ENCODE measurements around the gene COPB1.

Gene COPB1, protein sequence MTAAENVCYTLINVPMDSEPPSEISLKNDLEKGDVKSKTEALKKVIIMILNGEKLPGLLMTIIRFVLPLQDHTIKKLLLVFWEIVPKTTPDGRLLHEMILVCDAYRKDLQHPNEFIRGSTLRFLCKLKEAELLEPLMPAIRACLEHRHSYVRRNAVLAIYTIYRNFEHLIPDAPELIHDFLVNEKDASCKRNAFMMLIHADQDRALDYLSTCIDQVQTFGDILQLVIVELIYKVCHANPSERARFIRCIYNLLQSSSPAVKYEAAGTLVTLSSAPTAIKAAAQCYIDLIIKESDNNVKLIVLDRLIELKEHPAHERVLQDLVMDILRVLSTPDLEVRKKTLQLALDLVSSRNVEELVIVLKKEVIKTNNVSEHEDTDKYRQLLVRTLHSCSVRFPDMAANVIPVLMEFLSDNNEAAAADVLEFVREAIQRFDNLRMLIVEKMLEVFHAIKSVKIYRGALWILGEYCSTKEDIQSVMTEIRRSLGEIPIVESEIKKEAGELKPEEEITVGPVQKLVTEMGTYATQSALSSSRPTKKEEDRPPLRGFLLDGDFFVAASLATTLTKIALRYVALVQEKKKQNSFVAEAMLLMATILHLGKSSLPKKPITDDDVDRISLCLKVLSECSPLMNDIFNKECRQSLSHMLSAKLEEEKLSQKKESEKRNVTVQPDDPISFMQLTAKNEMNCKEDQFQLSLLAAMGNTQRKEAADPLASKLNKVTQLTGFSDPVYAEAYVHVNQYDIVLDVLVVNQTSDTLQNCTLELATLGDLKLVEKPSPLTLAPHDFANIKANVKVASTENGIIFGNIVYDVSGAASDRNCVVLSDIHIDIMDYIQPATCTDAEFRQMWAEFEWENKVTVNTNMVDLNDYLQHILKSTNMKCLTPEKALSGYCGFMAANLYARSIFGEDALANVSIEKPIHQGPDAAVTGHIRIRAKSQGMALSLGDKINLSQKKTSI

DNA sequence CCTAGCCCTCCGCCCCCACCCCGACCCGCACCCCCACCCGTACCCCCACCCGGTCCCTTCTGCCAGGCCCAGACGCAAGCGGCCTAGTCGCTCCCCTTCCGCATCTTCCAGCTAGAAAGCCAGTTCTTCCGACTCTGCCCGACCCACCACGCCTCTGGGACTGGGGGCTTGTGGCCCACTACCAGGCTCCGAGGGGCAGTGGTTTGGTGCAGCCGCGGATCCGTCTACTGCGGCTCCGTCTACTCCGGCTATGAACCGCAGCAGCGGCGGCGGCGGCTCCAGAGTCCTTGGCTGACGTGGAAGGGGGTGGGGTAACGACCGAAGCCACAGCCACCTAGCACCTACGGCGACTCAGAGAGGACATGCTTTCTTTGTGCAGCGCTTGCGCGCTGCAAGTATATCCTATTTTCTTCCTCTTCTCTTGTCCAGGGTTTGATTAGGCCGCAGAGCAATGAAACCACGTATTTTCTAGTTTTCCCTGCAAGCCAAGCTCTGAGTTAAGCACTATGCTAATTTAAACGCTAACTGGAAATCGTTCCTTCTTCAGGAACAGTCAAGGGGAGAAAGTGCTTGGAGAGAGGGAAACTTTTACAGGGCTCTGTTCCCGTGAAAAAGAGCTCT, at the start of gene COPB1:
TSS of gene COPB1 (minus strand) at position 252 of the 621 bp plus-strand sequence. CDS start 883 bp downstream, outside the sequence.
- peak; percentile 84 for DNase-seq (ENCODE audit: low spot score)
- in situ Hi-C loops (cut with MboI; ENCODE audit: low pct_unique_long_range_greater_than_20kb, low sequenced_read_pairs, unreplicated experiment) = no loop called here
- TF ChIP-seq, protein P1, sequence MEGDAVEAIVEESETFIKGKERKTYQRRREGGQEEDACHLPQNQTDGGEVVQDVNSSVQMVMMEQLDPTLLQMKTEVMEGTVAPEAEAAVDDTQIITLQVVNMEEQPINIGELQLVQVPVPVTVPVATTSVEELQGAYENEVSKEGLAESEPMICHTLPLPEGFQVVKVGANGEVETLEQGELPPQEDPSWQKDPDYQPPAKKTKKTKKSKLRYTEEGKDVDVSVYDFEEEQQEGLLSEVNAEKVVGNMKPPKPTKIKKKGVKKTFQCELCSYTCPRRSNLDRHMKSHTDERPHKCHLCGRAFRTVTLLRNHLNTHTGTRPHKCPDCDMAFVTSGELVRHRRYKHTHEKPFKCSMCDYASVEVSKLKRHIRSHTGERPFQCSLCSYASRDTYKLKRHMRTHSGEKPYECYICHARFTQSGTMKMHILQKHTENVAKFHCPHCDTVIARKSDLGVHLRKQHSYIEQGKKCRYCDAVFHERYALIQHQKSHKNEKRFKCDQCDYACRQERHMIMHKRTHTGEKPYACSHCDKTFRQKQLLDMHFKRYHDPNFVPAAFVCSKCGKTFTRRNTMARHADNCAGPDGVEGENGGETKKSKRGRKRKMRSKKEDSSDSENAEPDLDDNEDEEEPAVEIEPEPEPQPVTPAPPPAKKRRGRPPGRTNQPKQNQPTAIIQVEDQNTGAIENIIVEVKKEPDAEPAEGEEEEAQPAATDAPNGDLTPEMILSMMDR (IDR thresholded peaks at IDR 0.05; ENCODE audit: extremely low read depth, insufficient read depth, missing control alignments) = no peak

DNA sequence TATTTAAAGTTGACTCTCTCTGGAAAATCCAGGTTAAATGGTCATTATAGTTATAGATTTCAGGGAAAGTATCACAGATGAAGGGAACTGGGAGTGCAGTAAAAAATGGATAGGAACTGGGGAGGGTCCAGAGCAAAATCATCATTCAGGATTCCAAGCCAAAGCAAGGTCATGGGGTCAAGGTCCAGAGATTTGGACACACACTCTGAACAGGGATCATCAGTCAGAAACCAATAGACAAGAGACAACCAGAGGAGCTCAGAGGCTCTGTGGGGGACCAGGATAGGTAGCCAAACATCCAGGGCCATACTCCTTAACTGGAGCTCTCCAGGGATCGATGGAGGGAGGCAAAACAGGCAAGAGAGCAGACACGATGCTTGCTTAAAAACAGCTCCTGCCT, 47.8 kb upstream of the COPB1 start:
- TF ChIP-seq, protein P1 (IDR thresholded peaks at IDR 0.05; ENCODE audit: extremely low read depth, insufficient read depth, missing control alignments) = no peak
- no peak for DNase-seq (ENCODE audit: low spot score)
- in situ Hi-C loops (cut with MboI; ENCODE audit: low pct_unique_long_range_greater_than_20kb, low sequenced_read_pairs, unreplicated experiment) = loop anchor here (25.0 kb wide), 1 partner anchor 215 kb away; no protein-coding TSS in a partner anchor

DNA sequence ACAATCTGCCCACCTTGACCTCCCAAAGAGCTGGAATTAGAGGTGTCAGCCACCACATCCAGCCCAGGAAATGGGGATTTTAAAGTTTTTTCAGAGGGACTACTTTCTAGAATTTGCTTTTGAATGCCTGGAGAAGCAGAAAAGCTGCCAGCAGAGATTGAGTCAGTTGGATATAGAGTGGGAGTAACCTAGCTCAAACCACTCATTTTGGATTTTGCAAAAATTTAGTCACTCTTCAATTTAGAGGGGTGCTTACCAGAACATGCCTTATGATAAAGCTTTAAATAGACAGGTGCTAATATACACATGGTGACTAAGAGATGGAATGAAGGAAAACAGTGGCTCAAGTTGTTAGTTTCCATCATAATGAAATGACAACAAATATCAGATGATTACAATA, 47.1 kb upstream of the COPB1 start:
- TF ChIP-seq, protein P1 (IDR thresholded peaks at IDR 0.05; ENCODE audit: extremely low read depth, insufficient read depth, missing control alignments) = no peak
- in situ Hi-C loops (cut with MboI; ENCODE audit: low pct_unique_long_range_greater_than_20kb, low sequenced_read_pairs, unreplicated experiment) = loop anchor here (25.0 kb wide), 1 partner anchor 216 kb away; no protein-coding TSS in a partner anchor
- no peak for DNase-seq (ENCODE audit: low spot score)

DNA sequence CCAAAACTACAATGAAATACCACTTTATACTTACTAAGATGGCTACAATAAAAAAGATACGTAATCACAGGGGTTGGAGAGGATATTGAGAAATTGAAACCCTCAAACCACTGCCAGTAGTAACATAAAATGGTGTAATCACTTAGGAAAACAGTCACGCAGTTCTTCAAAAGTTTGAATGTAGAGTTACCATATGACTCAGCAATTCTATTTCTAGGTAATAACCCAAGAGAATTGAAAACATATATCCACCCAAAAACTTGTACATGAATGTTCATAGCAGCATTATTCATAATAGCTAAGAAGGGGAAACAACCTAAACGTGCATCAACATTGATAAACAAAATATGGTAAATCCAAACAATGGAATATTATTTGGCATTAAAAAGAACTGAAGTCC, 45.0 kb upstream of the COPB1 start:
- in situ Hi-C loops (cut with MboI; ENCODE audit: low pct_unique_long_range_greater_than_20kb, low sequenced_read_pairs, unreplicated experiment) = loop anchor here (25.0 kb wide), 1 partner anchor 218 kb away; no protein-coding TSS in a partner anchor
- peak; percentile 29 for DNase-seq (ENCODE audit: low spot score)
- TF ChIP-seq, protein P1 (IDR thresholded peaks at IDR 0.05; ENCODE audit: extremely low read depth, insufficient read depth, missing control alignments) = no peak

DNA sequence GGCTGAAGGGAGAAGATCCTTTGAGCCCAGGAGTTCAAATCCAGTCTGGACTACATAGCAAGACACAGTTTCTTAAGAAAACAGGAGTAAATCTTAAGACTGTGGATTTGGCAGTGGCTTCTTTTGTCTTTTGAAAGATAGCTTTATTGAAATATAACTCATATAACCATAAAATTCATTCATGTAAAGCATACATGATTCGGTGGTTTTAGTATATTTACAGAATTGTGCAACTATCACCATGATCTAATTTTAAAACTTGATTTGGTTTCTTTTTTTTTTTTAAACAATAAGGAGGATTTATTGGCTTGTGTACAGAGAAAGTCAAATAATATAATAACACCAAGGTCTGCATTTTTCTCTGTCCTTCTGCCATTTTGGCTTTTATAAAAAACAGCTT, 43.6 kb upstream of the COPB1 start:
- no peak for DNase-seq (ENCODE audit: low spot score)
- TF ChIP-seq, protein P1 (IDR thresholded peaks at IDR 0.05; ENCODE audit: extremely low read depth, insufficient read depth, missing control alignments) = no peak
- in situ Hi-C loops (cut with MboI; ENCODE audit: low pct_unique_long_range_greater_than_20kb, low sequenced_read_pairs, unreplicated experiment) = loop anchor here (25.0 kb wide), 1 partner anchor 219 kb away; no protein-coding TSS in a partner anchor

DNA sequence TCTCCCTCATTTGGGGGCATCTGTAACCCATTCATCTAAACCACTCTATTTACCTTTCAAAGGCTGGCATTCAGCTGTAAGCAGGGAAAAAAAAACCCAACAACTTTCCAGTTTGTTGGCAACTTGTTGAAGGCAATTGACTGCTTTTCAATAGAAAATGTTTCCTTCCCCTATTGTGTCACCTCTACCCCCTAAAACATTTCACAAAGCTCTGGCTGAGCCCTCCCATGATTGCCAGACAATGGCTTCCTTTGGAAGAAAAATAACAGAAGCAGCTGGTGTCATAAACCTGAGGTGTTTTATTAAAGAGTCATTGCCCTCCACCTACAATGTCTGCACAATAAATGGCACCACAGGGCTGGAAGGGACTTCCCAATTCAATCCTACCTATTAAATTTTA, 42.7 kb upstream of the COPB1 start:
- in situ Hi-C loops (cut with MboI; ENCODE audit: low pct_unique_long_range_greater_than_20kb, low sequenced_read_pairs, unreplicated experiment) = loop anchor here (25.0 kb wide), 1 partner anchor 220 kb away; no protein-coding TSS in a partner anchor
- TF ChIP-seq, protein P1 (IDR thresholded peaks at IDR 0.05; ENCODE audit: extremely low read depth, insufficient read depth, missing control alignments) = no peak
- DNase-seq (ENCODE audit: low spot score) = no peak
